Measurements from ENCODE around the gene GSG1L.

GRCh38 chr16:27824786-27825185, 238.7 kb downstream of the GSG1L start:
- TF ChIP-seq, protein P1, sequence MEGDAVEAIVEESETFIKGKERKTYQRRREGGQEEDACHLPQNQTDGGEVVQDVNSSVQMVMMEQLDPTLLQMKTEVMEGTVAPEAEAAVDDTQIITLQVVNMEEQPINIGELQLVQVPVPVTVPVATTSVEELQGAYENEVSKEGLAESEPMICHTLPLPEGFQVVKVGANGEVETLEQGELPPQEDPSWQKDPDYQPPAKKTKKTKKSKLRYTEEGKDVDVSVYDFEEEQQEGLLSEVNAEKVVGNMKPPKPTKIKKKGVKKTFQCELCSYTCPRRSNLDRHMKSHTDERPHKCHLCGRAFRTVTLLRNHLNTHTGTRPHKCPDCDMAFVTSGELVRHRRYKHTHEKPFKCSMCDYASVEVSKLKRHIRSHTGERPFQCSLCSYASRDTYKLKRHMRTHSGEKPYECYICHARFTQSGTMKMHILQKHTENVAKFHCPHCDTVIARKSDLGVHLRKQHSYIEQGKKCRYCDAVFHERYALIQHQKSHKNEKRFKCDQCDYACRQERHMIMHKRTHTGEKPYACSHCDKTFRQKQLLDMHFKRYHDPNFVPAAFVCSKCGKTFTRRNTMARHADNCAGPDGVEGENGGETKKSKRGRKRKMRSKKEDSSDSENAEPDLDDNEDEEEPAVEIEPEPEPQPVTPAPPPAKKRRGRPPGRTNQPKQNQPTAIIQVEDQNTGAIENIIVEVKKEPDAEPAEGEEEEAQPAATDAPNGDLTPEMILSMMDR (IDR thresholded peaks at IDR 0.05): no peak
- TF ChIP-seq POLR2A (IDR thresholded peaks at IDR 0.05): no peak
